Skeletal muscle tissue (tissue), 4 donors: Measurements from ENCODE around the gene SRCIN1. TPM values are rescaled to one million over a fixed set of nuclear protein-coding genes. Genes with fewer than 3 reads are reported as not detected.
A peak's percentile ranks its signal among the peaks of the same experiment; 100 is the strongest.

Experiments
- H3K27ac ChIP-seq: one replicate; pipeline ENCODE4 v1.7.0; 2013; ENCODE audit warnings: mild to moderate bottlenecking, low read depth, low read length, inconsistent platforms
- H3K27me3 ChIP-seq, 3 donors: one replicate each; pipeline ENCODE4 v1.7.0; 2013; ENCODE audit warnings: low read length in 3 of 3; ENCODE audit not compliant: control insufficient read depth in 3 of 3, insufficient read depth in 3 of 3
- H3K36me3 ChIP-seq, 3 donors: one replicate each; pipeline ENCODE4 v1.7.0; 2013; ENCODE audit warnings: low read length in 3 of 3; ENCODE audit not compliant: control insufficient read depth in 3 of 3, insufficient read depth in 3 of 3
- H3K4me1 ChIP-seq, 3 donors: one replicate each; pipeline ENCODE4 v1.7.0; 2013; ENCODE audit warnings: low read length in 3 of 3, mild to moderate bottlenecking in 3 of 3; ENCODE audit not compliant: control insufficient read depth in 3 of 3, insufficient read depth in 3 of 3
- H3K4me3 ChIP-seq, 3 donors: one replicate each; pipeline ENCODE4 v1.7.0; 2013; ENCODE audit warnings: low read length in 3 of 3
- H3K9ac ChIP-seq, 3 donors: one replicate each; pipeline ENCODE4 v1.7.0; 2013; ENCODE audit warnings: low read length in 3 of 3, mild to moderate bottlenecking in 3 of 3, moderate library complexity in 2 of 3, low read depth in 1 of 3
- H3K9me3 ChIP-seq, 3 donors: one replicate each; pipeline ENCODE4 v1.7.0; 2013; ENCODE audit warnings: low read length in 3 of 3; ENCODE audit not compliant: control insufficient read depth in 3 of 3
- total RNA-seq: library from RNA; depleted of rRNA; stranded (reverse); fragments of >200 nt; gene quantifications from one replicate; pipeline ENCODE4 v1.2.3, GENCODE V29; 2014
- donor health status: Osteomylitis.

SRCIN1 gene
- total RNA-seq, 1 donor from 2014 or later, result 0.52 TPM

DNA sequence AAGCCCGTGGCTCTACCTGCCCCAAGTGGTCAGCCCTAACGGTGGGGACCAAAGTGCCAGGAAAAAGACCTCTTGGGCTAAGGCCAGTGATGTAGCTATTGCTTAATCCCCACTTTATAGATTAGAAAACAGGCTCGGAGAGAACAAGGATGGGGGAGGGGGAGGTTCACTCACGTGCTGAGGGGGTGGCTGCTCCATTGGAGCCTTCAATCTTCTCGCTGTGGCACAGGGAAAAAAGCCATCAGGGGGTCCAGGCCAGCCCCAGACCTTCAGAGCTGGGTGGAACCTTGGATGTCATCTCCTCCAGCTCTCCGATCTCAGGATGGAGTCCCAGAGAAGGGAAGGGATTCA, 45.9 kb downstream of the SRCIN1 start:
- Histone ChIP-seq H3K9ac (no peak overlapping the region), H3K4me3 (no peak overlapping the region), H3K9me3 (no peaks in the 10 kb centered on the region), H3K36me3 (no peaks in the 10 kb centered on the region), H3K27ac (no peak overlapping the region), H3K4me1 (peaks cover 24 to 32% (median 25%) of the 10 kb centered on the region in 3 donors), H3K27me3 (peaks cover 57 to 65% (median 63%) of the 10 kb centered on the region in 3 donors)

DNA sequence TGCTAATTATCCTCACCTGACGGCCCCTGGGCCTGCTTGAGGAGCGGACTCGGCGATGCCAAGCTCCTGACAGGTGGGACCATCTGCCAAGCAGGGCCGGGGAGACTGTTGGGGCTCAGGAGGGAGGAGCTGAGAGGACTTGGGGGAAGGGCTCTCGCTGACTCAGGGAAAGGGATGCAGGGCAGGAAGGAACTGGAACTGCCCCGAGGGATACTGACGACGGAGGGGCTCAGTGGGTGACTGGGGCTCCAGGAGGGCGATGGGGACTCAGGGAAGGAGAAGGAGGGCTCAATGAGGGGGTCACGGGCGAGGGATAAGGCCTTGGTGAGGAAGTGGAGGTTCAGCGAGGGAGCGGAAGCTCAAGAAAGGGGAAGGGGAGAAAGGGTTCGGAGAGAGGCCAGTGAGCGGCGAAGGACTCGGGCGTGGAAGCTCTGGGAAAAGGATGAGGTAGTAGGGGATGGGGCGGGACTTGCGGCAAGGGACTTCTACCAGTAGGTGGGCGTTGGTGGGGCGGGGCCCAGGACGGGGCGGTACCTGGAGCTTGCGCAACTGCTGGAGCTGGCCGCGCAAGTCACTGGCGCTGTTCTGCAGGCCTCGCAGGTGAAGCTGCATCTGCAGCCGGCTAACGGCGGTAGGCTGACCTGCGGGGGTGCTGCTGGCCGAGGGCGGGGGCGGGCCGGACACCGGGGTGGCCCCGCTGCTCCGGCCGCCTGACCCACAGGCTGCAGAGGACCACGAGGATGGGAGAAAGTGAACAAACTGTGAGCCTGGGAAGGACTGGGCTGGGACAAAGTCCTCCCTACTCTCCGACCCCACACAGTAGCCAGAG, 46.5 kb downstream of the SRCIN1 start:
- peaks cover 52 to 60% (median 58%) of the 10 kb centered on the region in 3 donors for H3K27me3 ChIP-seq
- H3K9ac ChIP-seq, result no peak overlapping the region
- peak overlapping the region; percentile 51 to 70 (median 65) for H3K4me3 ChIP-seq
- H3K36me3 ChIP-seq, result no peaks in the 10 kb centered on the region
- peaks cover 24 to 33% (median 25%) of the 10 kb centered on the region in 3 donors for H3K4me1 ChIP-seq
- H3K27ac ChIP-seq, result no peak overlapping the region
- H3K9me3 ChIP-seq, result no peaks in the 10 kb centered on the region

DNA sequence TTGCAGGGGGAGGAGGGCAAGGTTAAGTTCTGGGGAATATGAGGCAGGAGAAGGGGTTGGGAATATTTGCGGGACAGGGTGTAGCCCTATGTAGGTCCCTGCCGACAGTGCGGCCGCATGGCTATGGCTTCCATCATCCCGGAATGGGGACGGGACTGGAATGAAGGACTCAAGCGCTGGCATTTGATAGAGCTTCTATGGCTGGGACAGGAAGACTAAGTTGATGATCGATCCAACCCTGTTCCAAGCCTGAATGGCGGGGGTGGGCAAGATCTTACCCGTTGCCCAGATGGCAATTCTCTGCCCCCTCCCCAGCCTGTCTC, 47.1 kb downstream of the SRCIN1 start:
- H3K27ac ChIP-seq, result no peak overlapping the region
- H3K9ac ChIP-seq, result no peak overlapping the region
- peaks cover 46 to 55% (median 52%) of the 10 kb centered on the region in 3 donors for H3K27me3 ChIP-seq
- H3K4me1 ChIP-seq, result peaks cover 25 to 36% (median 27%) of the 10 kb centered on the region in 3 donors
- peak overlapping the region; percentile 51 to 70 (median 65) for H3K4me3 ChIP-seq
- no peaks in the 10 kb centered on the region for H3K9me3 ChIP-seq
- H3K36me3 ChIP-seq, result no peaks in the 10 kb centered on the region

DNA sequence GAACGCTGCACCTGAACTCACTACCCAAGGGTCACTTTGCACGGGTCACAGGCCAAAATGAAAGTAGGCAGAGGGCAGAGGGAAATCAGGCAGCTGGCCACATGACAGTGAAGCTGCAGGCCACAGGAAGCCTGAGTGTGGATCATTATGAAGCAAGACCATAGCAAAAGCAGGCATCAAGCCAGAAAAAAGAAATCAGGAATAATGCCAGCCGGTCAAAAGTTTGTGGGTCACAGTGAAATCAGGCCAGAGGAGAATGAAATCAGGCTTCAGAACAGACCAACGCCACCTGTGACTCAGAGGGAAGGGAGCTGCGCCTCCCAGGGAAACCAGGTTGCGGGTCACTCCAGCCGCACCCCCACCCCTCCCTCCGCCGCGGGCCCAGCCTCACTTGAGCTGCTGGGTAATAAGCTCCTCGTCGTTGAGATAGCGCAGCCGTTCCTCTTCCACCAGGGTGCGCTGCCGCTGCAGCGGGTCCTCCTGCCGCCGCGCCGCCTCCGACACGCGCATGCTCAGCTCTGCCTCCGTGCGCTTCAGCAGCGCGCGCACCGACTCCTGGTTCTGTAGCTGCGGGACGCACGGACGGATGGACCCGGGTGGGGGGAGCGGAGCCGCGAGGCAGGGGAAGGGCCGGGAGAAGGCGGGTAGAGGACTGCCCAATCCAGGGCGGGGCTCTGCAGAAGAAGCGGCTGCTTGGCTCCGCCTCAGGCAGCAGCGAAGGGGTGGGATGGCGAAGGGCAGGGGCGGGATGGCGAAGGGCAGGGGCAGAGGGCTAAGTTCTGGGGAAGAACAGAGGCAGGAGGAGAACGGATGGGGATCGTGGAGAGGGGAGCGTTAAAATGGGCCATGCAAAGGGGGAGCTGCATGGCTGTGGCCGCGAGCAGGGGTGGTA, 47.7 kb downstream of the SRCIN1 start:
- Histone ChIP-seq H3K4me3 (peak overlapping the region; percentile 55 to 70 (median 65)), H3K9ac (peak overlapping the region in 2 of 3 donors; percentile 46 to 51), H3K27me3 (peaks cover 40 to 51% (median 46%) of the 10 kb centered on the region in 3 donors), H3K36me3 (no peaks in the 10 kb centered on the region), H3K27ac (no peak overlapping the region), H3K9me3 (no peaks in the 10 kb centered on the region), H3K4me1 (peaks cover 25 to 36% (median 27%) of the 10 kb centered on the region in 3 donors)

DNA sequence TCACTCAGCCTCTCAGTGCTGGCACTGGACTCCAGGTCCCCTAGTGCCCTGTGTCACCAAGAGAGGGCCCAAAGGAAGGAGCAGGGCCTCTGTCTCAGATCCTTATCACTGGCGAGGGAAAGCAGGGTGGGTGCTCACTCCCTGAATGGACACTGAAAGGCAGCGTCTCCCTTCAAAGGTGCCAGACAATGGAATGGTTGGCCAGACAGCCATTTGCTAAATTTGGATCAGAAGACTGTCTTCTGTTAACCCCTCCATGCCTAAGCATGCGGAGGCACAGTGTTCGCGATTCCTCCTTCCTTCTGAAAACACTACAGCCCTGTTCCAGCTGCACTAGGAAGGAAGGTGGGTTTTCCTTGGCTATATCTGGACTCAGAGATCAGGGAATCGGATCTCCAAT, 48.4 kb downstream of the SRCIN1 start:
- Histone ChIP-seq H3K27ac (no peak overlapping the region), H3K9ac (peak overlapping the region in 2 of 3 donors; percentile 46 to 51), H3K4me3 (peak overlapping the region; percentile 55 to 70 (median 65)), H3K9me3 (no peaks in the 10 kb centered on the region), H3K36me3 (no peaks in the 10 kb centered on the region), H3K27me3 (peaks cover 35 to 47% (median 40%) of the 10 kb centered on the region in 3 donors), H3K4me1 (peaks cover 25 to 36% (median 27%) of the 10 kb centered on the region in 3 donors)

DNA sequence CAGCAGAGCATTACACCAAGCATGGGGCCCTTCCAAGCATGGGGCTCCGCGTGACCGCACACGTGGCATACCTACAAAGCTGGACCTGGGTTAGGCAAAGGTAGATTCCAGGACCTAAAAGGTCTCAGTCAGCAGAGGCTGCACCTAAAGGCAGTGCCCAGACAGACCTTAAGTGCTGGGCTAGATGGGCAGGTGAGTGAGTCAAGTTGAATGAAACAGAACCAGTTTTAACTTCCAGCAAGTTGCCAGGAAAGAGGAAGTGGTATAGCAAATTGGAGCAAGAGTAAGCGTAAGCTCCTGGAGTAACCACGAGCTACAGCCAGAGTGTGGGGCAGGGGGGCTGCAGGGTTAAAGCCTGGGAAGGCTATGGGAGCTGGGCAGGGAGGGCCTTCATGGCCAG, 49.5 kb downstream of the SRCIN1 start:
- H3K4me3 ChIP-seq, result no peak overlapping the region
- no peaks in the 10 kb centered on the region for H3K9me3 ChIP-seq
- H3K36me3 ChIP-seq, result no peaks in the 10 kb centered on the region
- H3K27ac ChIP-seq, result no peak overlapping the region
- H3K4me1 ChIP-seq, result peaks cover 25 to 36% (median 27%) of the 10 kb centered on the region in 3 donors
- no peak overlapping the region for H3K9ac ChIP-seq
- H3K27me3 ChIP-seq, result peaks cover 23 to 40% (median 29%) of the 10 kb centered on the region in 3 donors

DNA sequence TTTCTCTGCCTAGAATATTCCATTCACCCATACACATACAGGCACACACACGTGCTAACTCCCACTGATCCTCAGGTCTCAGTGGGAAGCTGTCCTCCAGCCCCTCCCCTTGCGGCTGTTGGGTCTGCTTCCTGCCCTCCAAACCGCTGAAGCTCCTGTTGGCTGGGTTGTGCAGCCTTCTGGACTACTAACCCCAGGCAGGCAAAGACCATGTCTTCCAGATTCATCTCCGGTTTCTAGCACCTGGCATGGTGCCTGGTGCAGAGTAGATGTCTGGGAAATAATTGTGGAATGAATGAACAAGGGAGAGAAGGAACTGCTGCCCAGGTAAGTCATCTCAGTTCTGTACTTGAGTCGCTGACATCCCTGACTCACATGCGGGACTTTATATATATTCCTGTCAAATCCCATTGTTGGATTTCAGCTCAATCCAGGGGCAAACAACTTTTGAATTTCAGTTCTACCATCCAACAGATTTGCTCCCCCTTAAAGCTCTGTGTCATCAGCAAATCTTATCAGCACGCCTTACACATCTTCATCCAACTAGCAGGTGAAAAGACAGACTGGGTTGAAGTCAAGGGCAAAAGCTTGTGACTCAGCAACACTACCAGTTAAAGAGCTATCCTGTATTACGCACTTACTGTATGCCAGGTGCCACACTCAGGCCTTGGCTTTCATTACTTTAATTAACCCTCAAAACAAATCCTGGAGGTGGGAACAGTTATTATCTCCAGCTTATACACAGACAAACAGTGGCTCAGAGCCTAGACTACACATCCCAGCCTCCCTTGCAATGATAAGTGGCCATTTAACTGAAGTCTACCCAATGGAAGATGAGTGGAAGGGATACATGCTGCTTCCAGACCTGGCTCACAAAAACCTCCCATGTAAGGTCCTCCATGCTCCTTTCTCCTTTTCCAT, 51.1 kb downstream of the SRCIN1 start:
- peaks cover 21 to 31% (median 27%) of the 10 kb centered on the region in 3 donors for H3K4me1 ChIP-seq
- no peaks in the 10 kb centered on the region for H3K9me3 ChIP-seq
- H3K27me3 ChIP-seq, result peaks cover 8 to 30% (median 19%) of the 10 kb centered on the region in 3 donors
- no peak overlapping the region for H3K4me3 ChIP-seq
- H3K9ac ChIP-seq, result no peak overlapping the region
- H3K36me3 ChIP-seq, result no peaks in the 10 kb centered on the region
- no peak overlapping the region for H3K27ac ChIP-seq

DNA sequence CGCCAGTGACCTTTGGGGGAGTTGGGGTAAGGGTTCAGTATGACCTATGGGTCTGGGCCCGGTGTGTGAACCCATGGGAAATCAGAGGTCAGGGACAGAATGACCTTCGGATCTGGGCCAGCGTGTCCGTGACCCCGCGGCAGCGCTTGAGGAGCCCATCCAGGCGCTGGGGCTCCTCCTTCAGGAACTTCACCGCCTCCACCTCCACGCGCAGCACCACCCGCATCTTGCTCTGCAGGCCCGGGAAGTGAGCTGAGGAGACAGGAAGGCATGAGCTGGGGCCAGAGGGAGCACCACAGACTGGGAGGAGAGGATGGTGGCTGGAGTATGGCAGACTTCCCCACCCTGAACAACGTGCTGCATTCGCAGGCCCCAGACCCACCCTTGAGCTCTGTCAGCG, 53.4 kb downstream of the SRCIN1 start:
- H3K4me1 ChIP-seq, result peaks cover 4 to 10% (median 5%) of the 10 kb centered on the region in 3 donors
- H3K9ac ChIP-seq, result no peak overlapping the region
- H3K36me3 ChIP-seq, result no peaks in the 10 kb centered on the region
- H3K27me3 ChIP-seq, result peaks cover 0 to 31% (median 13%) of the 10 kb centered on the region in 3 donors
- H3K27ac ChIP-seq, result no peak overlapping the region
- H3K4me3 ChIP-seq, result no peak overlapping the region
- H3K9me3 ChIP-seq, result no peaks in the 10 kb centered on the region

DNA sequence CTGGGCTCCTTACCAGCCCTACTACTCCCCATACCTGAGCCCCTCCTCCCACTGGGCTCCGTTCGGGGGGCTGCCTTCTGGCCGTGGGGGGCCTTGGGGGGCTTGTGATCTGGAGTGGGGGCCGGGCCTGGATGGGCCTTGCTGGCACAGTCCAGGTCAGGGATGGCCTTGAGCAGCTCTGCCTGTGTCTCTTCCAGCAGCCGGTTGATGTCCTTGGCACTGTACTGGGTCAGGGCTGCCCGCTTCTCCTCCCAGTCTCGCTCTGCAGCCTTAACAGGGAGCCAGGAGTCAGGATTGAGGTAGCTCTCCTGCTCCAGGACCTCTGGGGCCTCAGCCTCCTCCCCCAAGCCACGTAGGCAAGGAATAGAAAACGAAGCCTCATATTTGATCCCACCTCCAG, 54.6 kb downstream of the SRCIN1 start:
- peaks cover 0 to 5% (median 3%) of the 10 kb centered on the region in 3 donors for H3K4me1 ChIP-seq
- H3K4me3 ChIP-seq, result no peak overlapping the region
- H3K27ac ChIP-seq, result no peak overlapping the region
- H3K9ac ChIP-seq, result no peak overlapping the region
- H3K36me3 ChIP-seq, result no peaks in the 10 kb centered on the region
- peaks cover 0 to 36% (median 25%) of the 10 kb centered on the region in 3 donors for H3K27me3 ChIP-seq
- H3K9me3 ChIP-seq, result no peaks in the 10 kb centered on the region
